Measurements from ENCODE around the gene NCS1. TPM values are rescaled to one million over a fixed set of nuclear protein-coding genes. Genes with fewer than 3 reads are reported as not detected.

The NCS1 gene
- total RNA-seq, 1 donor from 2014 or later = 26.6 TPM

GRCh38 chr9:130285271-130285670 is 113.1 kb downstream of the NCS1 start:
- no peak for DNase-seq (ENCODE audit: low read depth)
- Histone ChIP-seq H3K4me3 (ENCODE audit: low read depth, low read length) (no peak overlapping the region), H3K27me3 (ENCODE audit: control insufficient read depth, insufficient read depth, low read length) (peaks cover 9% of the 10 kb centered on the region), H3K36me3 (ENCODE audit: control insufficient read depth, insufficient read depth, low read length) (no peaks in the 10 kb centered on the region)
- no peak for FAIRE-seq
- no peak for TF ChIP-seq CTCF (IDR thresholded peaks at IDR 0.05; ENCODE audit: insufficient read depth, low read length, severe bottlenecking)

GRCh38 chr9:130286072-130286770 is 114.0 kb downstream of the NCS1 start:
- no peak for TF ChIP-seq CTCF (IDR thresholded peaks at IDR 0.05; ENCODE audit: insufficient read depth, low read length, severe bottlenecking)
- FAIRE-seq (no peak), DNase-seq (ENCODE audit: low read depth) (no peak)
- H3K36me3 ChIP-seq (ENCODE audit: control insufficient read depth, insufficient read depth, low read length) = no peaks in the 10 kb centered on the region
- H3K4me3 ChIP-seq (ENCODE audit: low read depth, low read length) = no peak overlapping the region
- peaks cover 9% of the 10 kb centered on the region for H3K27me3 ChIP-seq (ENCODE audit: control insufficient read depth, insufficient read depth, low read length)

Other genes with a start within 250 kb of the NCS1 start
- 13.4 and 15.7 TPM in 2 replicates for gene FNBP1, start 129.2 kb upstream of the NCS1 start, total RNA-seq
- gene GPR107, start 118.5 kb upstream of the NCS1 start, total RNA-seq = 20.4 and 21.6 TPM in 2 replicates
- under 0.01 TPM in 2 replicates for gene HMCN2, start 93.4 kb downstream of the NCS1 start, total RNA-seq

Data from bronchial epithelial cell (primary cell).